Adrenal gland (tissue), 5 donors: Measurements from ENCODE around the gene CACNA1B.

Experiments
- POLR2A ChIP-seq, 2 donors: fragments of 450-650 bp; IDR thresholded peaks; one replicate each; pipeline ENCODE4 v1.6.1; 2017; ENCODE audit warnings: antibody characterized with exemption in 2 of 2, mild to moderate bottlenecking in 2 of 2, moderate library complexity in 1 of 2
- TF ChIP-seq, protein P1 (sequence below), 6 experiments: fragments of 450-650 bp in 4 of 6; fragments of 200-600 bp in 2 of 6; sonication (generic) in 1 of 6; IDR thresholded peaks; 1 replicate in 5 of 6; 2 replicates in 1 of 6; pipeline versions ENCODE4 v1.5.1 to v1.8.0; 2016 to 2021; ENCODE audit warnings: antibody characterized with exemption in 6 of 6, mild to moderate bottlenecking in 2 of 6, moderate library complexity in 1 of 6
- donor health status: DM: no; HTN: no; CAD: no.

DNA sequence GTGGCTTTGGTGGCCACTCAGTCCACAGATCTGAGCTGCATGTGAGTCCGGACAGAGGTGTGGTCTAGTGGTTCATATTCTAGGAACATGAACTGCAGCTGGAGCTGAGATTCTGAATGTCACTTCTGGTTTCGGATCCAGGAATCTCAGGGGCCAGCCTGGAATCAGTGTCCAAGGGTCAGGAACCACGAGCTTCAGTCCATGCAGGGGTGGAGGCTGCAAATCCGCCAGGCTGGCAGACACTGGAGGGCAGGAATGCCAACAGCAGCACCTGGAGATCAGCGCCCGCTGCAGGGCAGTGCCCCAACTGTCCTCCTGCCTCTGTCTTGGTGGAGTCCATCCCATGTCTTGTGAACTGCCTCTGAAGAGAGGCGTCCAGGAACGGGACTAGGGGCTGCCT is 73.5 kb downstream of the CACNA1B start:
- TF ChIP-seq, protein P1, sequence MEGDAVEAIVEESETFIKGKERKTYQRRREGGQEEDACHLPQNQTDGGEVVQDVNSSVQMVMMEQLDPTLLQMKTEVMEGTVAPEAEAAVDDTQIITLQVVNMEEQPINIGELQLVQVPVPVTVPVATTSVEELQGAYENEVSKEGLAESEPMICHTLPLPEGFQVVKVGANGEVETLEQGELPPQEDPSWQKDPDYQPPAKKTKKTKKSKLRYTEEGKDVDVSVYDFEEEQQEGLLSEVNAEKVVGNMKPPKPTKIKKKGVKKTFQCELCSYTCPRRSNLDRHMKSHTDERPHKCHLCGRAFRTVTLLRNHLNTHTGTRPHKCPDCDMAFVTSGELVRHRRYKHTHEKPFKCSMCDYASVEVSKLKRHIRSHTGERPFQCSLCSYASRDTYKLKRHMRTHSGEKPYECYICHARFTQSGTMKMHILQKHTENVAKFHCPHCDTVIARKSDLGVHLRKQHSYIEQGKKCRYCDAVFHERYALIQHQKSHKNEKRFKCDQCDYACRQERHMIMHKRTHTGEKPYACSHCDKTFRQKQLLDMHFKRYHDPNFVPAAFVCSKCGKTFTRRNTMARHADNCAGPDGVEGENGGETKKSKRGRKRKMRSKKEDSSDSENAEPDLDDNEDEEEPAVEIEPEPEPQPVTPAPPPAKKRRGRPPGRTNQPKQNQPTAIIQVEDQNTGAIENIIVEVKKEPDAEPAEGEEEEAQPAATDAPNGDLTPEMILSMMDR (IDR thresholded peaks at IDR 0.05) = no peak
- no peak for TF ChIP-seq POLR2A (IDR thresholded peaks at IDR 0.05)
